ENCODE results near the gene MVB12B.
"Not testable (repeated sequence)": the region's sequence is repeated elsewhere in the genome, so short reads cannot be mapped to it uniquely, and the experiment has no call there.

Gene MVB12B

GRCh38 chr9:126474206-126474765 lies 147.7 kb downstream of the MVB12B start:
- no peak for DNase-seq (ENCODE audit: low spot score)

- no peak for DNase-seq (ENCODE audit: low spot score)
Measured at GRCh38 chr9:126474786-126475485, 148.3 kb downstream of the MVB12B start.

GRCh38 chr9:126475933-126476555 lies 149.4 kb downstream of the MVB12B start:
- DNase-seq (ENCODE audit: low spot score), result no peak

- DNase-seq (ENCODE audit: low spot score), result not testable (repeated sequence)
Measured at GRCh38 chr9:126477432-126477831, 150.8 kb downstream of the MVB12B start.

GRCh38 chr9:126478216-126478981 lies 151.8 kb downstream of the MVB12B start:
- DNase-seq (ENCODE audit: low spot score), result no peak

GRCh38 chr9:126479515-126479914 lies 152.9 kb downstream of the MVB12B start:
- no peak for DNase-seq (ENCODE audit: low spot score)

GRCh38 chr9:126480813-126481212 lies 154.2 kb downstream of the MVB12B start:
- no peak for DNase-seq (ENCODE audit: low spot score)

GRCh38 chr9:126481862-126482261 lies 155.2 kb downstream of the MVB12B start:
- no peak for DNase-seq (ENCODE audit: low spot score)

GRCh38 chr9:126482361-126483044 lies 155.9 kb downstream of the MVB12B start:
- no peak for DNase-seq (ENCODE audit: low spot score)

GRCh38 chr9:126483468-126484073 lies 156.9 kb downstream of the MVB12B start:
- no peak for DNase-seq (ENCODE audit: low spot score)

GRCh38 chr9:126485662-126486061 lies 159.0 kb downstream of the MVB12B start:
- no peak for DNase-seq (ENCODE audit: low spot score)

- no peak for DNase-seq (ENCODE audit: low spot score)
Measured at GRCh38 chr9:126486276-126486675, 159.6 kb downstream of the MVB12B start.

GRCh38 chr9:126487856-126488255 lies 161.2 kb downstream of the MVB12B start:
- no peak for DNase-seq (ENCODE audit: low spot score)

GRCh38 chr9:126488310-126488709 lies 161.7 kb downstream of the MVB12B start:
- DNase-seq (ENCODE audit: low spot score), result no peak

GRCh38 chr9:126488881-126489404 lies 162.3 kb downstream of the MVB12B start:
- DNase-seq (ENCODE audit: low spot score), result no peak

- DNase-seq (ENCODE audit: low spot score), result no peak
Measured at GRCh38 chr9:126489581-126490213, 163.1 kb downstream of the MVB12B start.

GRCh38 chr9:126490214-126490631 lies 163.6 kb downstream of the MVB12B start:
- DNase-seq (ENCODE audit: low spot score), result no peak

GRCh38 chr9:126490871-126491567 lies 164.4 kb downstream of the MVB12B start:
- peak; percentile 77 for DNase-seq (ENCODE audit: low spot score)

- no peak for DNase-seq (ENCODE audit: low spot score)
Measured at GRCh38 chr9:126491568-126491879, 164.9 kb downstream of the MVB12B start.

- DNase-seq (ENCODE audit: low spot score), result no peak
Measured at GRCh38 chr9:126491949-126492348, 165.3 kb downstream of the MVB12B start.
